CD14-positive monocyte (primary cell): Measurements from ENCODE around the gene MTG2. TPM values are rescaled to one million over a fixed set of nuclear protein-coding genes. Genes with fewer than 3 reads are reported as not detected.
A peak's percentile ranks its signal among the peaks of the same experiment; 100 is the strongest.

Source experiments
- DNase-seq, 3 donors: peaks; one replicate each; pipeline ENCODE4 v3.0.0-alpha.2; 2011 to 2022
- H2AFZ ChIP-seq: 2 replicates; pipeline ENCODE4 v1.6.0; 2012; ENCODE audit warnings: mild to moderate bottlenecking, low read depth, low read length, inconsistent platforms; ENCODE audit not compliant: insufficient read depth, poor library complexity, severe bottlenecking
- H3K27ac ChIP-seq, 2 donors: 1 replicate in 1 of 2; 2 replicates in 1 of 2; pipeline ENCODE4 v1.5.1; 2012 to 2013; ENCODE audit warnings: low read length in 2 of 2, control low read depth in 1 of 2, inconsistent platforms in 1 of 2, low read depth in 1 of 2, mild to moderate bottlenecking in 1 of 2
- H3K27me3 ChIP-seq, 2 donors: one replicate each; pipeline versions ENCODE4 v1.6.0 to v1.6.1; 2011 to 2013; ENCODE audit warnings: low read length in 2 of 2; ENCODE audit not compliant: control insufficient read depth in 2 of 2, insufficient read depth in 2 of 2
- H3K36me3 ChIP-seq, 2 donors: replicated peaks in 1 of 2; 1 replicate in 1 of 2; 2 replicates in 1 of 2; pipeline versions ENCODE4 v1.5.1 to v1.6.1; 2012 to 2013; ENCODE audit warnings: low read length in 2 of 2, control low read depth in 1 of 2, inconsistent platforms in 1 of 2, mild to moderate bottlenecking in 1 of 2; ENCODE audit not compliant: insufficient read depth in 2 of 2, control insufficient read depth in 1 of 2
- H3K4me1 ChIP-seq, 2 donors: 1 replicate in 1 of 2; 2 replicates in 1 of 2; pipeline versions ENCODE4 v1.5.1 to v1.6.1; 2012 to 2013; ENCODE audit warnings: low read length in 2 of 2, control low read depth in 1 of 2, inconsistent platforms in 1 of 2, mild to moderate bottlenecking in 1 of 2, moderate library complexity in 1 of 2; ENCODE audit not compliant: insufficient read depth in 2 of 2, control insufficient read depth in 1 of 2
- H3K4me2 ChIP-seq: replicated peaks from 2 replicates; pipeline ENCODE3; 2012; ENCODE audit warnings: low read length, moderate library complexity, mild to moderate bottlenecking; ENCODE audit not compliant: poor library complexity, severe bottlenecking; ENCODE audit errors: extremely low read depth
- H3K4me3 ChIP-seq, 3 experiments: fragments of 200-600 bp in 1 of 3; sonication (generic) in 1 of 3; replicated peaks in 1 of 3; 1 replicate in 2 of 3; 2 replicates in 1 of 3; pipeline ENCODE4 v1.5.1; 2011 to 2013; ENCODE audit warnings: low read length in 3 of 3, mild to moderate bottlenecking in 3 of 3, control low read depth in 2 of 3, low read depth in 2 of 3, inconsistent platforms in 1 of 3, moderate library complexity in 1 of 3
- H3K79me2 ChIP-seq: 2 replicates; pipeline ENCODE4 v1.6.0; 2012; ENCODE audit warnings: mild to moderate bottlenecking, control low read depth, inconsistent platforms, low read length, moderate library complexity; ENCODE audit not compliant: insufficient read depth
- H3K9ac ChIP-seq: 2 replicates; pipeline ENCODE4 v1.6.0; 2017; ENCODE audit warnings: low read length, mild to moderate bottlenecking; ENCODE audit not compliant: insufficient read depth, poor library complexity, severe bottlenecking
- H3K9me3 ChIP-seq, 2 donors: replicated peaks in 1 of 2; 1 replicate in 1 of 2; 2 replicates in 1 of 2; pipeline versions ENCODE4 v1.5.1 to v1.6.1; 2012 to 2013; ENCODE audit warnings: low read length in 2 of 2, control low read depth in 1 of 2; ENCODE audit not compliant: control insufficient read depth in 1 of 2, insufficient read depth in 1 of 2
- H4K20me1 ChIP-seq: 2 replicates; pipeline ENCODE4 v1.6.0; 2012; ENCODE audit warnings: mild to moderate bottlenecking, low read length, control low read depth, moderate library complexity; ENCODE audit not compliant: insufficient read depth
- H3K27ac Mint-ChIP-seq, 7 donors: one replicate each; pipeline ENCODE4 v1.8.0; 2020; ENCODE audit warnings: mild to moderate bottlenecking in 7 of 7, mixed read lengths in 7 of 7, moderate library complexity in 6 of 7, inconsistent platforms in 2 of 7
- H3K27me3 Mint-ChIP-seq, 3 donors: one replicate each; pipeline ENCODE4 v1.8.0; 2021 to 2022; ENCODE audit warnings: low read depth in 3 of 3, mild to moderate bottlenecking in 3 of 3, mixed read lengths in 3 of 3, moderate library complexity in 3 of 3, inconsistent platforms in 1 of 3
- H3K36me3 Mint-ChIP-seq, 2 donors: one replicate each; pipeline ENCODE4 v1.8.0; 2020; ENCODE audit warnings: mixed read lengths in 2 of 2, inconsistent platforms in 1 of 2, mild to moderate bottlenecking in 1 of 2
- H3K4me1 Mint-ChIP-seq: one replicate; pipeline ENCODE4 v1.8.0; 2020; ENCODE audit warnings: mild to moderate bottlenecking, mixed read lengths
- H3K4me3 Mint-ChIP-seq, 2 donors: one replicate each; pipeline ENCODE4 v1.8.0; 2020; ENCODE audit warnings: mild to moderate bottlenecking in 2 of 2, mixed read lengths in 2 of 2, moderate library complexity in 1 of 2
- H3K9me3 Mint-ChIP-seq, 7 donors: one replicate each; pipeline ENCODE4 v1.8.0; 2020 to 2022; ENCODE audit warnings: mixed read lengths in 7 of 7, mild to moderate bottlenecking in 6 of 7, moderate library complexity in 6 of 7, inconsistent platforms in 2 of 7
- CTCF ChIP-seq: fragments of 200-600 bp; IDR thresholded peaks from one replicate; pipeline ENCODE4 v1.8.0; 2022; ENCODE audit warnings: antibody characterized with exemption, mild to moderate bottlenecking
- WGBS: methylation state at CpG from one replicate; pipeline ENCODE4 v1.1.5; 2013; ENCODE audit warnings: missing lambda C conversion rate; ENCODE audit not compliant: insufficient coverage; 5-methylcytosine and 5-hydroxymethylcytosine counted together
- intact Hi-C, 2 donors: fragments of 100-400 bp; cut with micrococcal nuclease; formaldehyde crosslinking; loops; one replicate each; pipeline versions ENCODE4 v1.15.0 to v1.15.1; 2023
- polyA plus RNA-seq, 3 donors: library from polyadenylated mRNA; depleted of rRNA in 1 of 3; unstranded in 2 of 3; stranded (reverse) in 1 of 3; fragments of 300-500 nt in 2 of 3; fragments of >200 nt in 1 of 3; fragmentation: Illumina TruSeq in 2 of 3; gene quantifications; 1 replicate in 2 of 3; 2 replicates in 1 of 3; pipeline ENCODE4 v1.2.3, GENCODE V29; 2012 to 2021

MTG2 gene
- polyA plus RNA-seq, 3 donors = 10.8 to 16.1 (median 14.9) TPM

GRCh38 chr20:62148908-62149314, 33.9 kb upstream of the MTG2 start:
- H3K27ac Mint-ChIP-seq = no peak overlapping the region
- no peak overlapping the region for H3K4me3 Mint-ChIP-seq
- no peak for DNase-seq
- no peak for TF ChIP-seq CTCF
- peaks cover 96% of the 10 kb centered on the region for H4K20me1 ChIP-seq
- WGBS = 98% methylated on average over 14 of the region's 20 CpGs
- H3K9ac ChIP-seq = no peak overlapping the region
- H3K36me3 ChIP-seq = peaks cover 0 to 18% of the 10 kb centered on the region in 2 donors
- no peak overlapping the region for H3K27ac ChIP-seq
- H3K4me1 Mint-ChIP-seq = peaks cover 20% of the 10 kb centered on the region
- H3K36me3 Mint-ChIP-seq = peaks cover 18 to 38% of the 10 kb centered on the region in 2 donors
- H3K9me3 ChIP-seq = peaks cover 8 to 27% of the 10 kb centered on the region in 2 donors
- peaks cover 99% of the 10 kb centered on the region for H3K79me2 ChIP-seq
- H3K4me3 ChIP-seq = no peak overlapping the region
- no peaks in the 10 kb centered on the region for H3K27me3 ChIP-seq
- intact Hi-C loops = loop anchor here in 1 of 2 donors (10.0 kb wide), 2 partner anchors 656 to 1836 kb away; partner anchors contain the start of genes OGFR and PRPF6
- no peak overlapping the region for H2AFZ ChIP-seq
- peaks cover 15 to 22% (median 21%) of the 10 kb centered on the region in 7 donors for H3K9me3 Mint-ChIP-seq
- H3K4me2 ChIP-seq = no peak overlapping the region
- H3K4me1 ChIP-seq = peaks cover 9 to 15% of the 10 kb centered on the region in 2 donors
- H3K27me3 Mint-ChIP-seq = no peaks in the 10 kb centered on the region

DNA sequence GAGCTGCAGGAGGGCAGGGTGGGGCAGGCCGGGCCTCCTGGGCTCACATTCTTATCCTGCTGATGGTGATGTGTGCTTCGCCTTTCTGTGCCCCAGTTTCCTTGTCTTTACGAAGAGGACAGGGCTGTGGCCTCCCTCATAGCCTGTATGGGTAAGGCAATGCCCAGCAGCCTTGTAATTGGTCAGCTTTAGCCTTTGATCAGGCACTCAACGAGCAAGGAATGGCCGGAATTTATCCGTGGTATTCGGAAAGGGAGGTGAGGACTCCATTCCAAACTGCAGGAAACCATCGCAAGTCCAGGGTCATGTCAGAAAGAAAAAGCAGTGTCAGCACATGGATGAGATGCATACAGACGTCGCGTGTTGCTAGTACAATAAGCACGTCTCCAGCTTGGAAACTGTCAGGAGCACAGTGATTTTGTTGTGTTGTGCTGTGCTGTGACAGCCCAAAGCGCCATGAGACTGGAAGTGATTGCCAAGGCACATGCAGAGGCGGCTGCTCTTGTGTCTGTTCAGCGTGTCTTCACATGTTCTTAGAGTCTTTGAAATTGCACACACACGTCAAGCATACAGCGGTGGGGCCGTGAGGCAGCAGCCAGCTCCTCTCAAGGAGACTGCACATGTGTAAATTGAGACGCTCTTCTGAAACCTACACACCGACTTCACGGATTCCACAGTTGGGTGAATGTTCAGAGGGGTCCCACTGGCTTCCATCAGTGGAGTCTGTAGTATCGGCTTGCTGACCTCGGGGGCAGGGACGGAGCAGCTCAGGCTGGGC, 33.1 kb upstream of the MTG2 start:
- H3K27me3 Mint-ChIP-seq = no peaks in the 10 kb centered on the region
- Histone ChIP-seq H4K20me1 (peaks cover 98% of the 10 kb centered on the region), H3K36me3 (peaks cover 4 to 26% of the 10 kb centered on the region in 2 donors), H3K27me3 (no peaks in the 10 kb centered on the region), H3K27ac (no peak overlapping the region), H3K9me3 (peaks cover 8 to 27% of the 10 kb centered on the region in 2 donors), H3K4me2 (no peak overlapping the region), H3K4me3 (no peak overlapping the region), H3K9ac (no peak overlapping the region), H3K79me2 (peaks cover 98% of the 10 kb centered on the region), H2AFZ (no peak overlapping the region), H3K4me1 (peaks cover 6 to 10% of the 10 kb centered on the region in 2 donors)
- intact Hi-C loops = loop anchor here in 1 of 2 donors (10.0 kb wide), 2 partner anchors 655 to 1835 kb away; partner anchors contain the start of genes OGFR and PRPF6
- no peak for DNase-seq
- TF ChIP-seq CTCF = no peak
- peaks cover 15 to 22% (median 21%) of the 10 kb centered on the region in 7 donors for H3K9me3 Mint-ChIP-seq
- H3K4me1 Mint-ChIP-seq = peaks cover 16% of the 10 kb centered on the region
- 98% methylated on average over 21 of the region's 24 CpGs for WGBS
- H3K27ac Mint-ChIP-seq = peak overlapping the region in 3 of 7 donors; percentile 44 to 83 (median 58)
- H3K36me3 Mint-ChIP-seq = peaks cover 26 to 46% of the 10 kb centered on the region in 2 donors
- H3K4me3 Mint-ChIP-seq = no peak overlapping the region
